ENCODE results near the gene NANOGP8. TPM values are rescaled to one million over a fixed set of nuclear protein-coding genes. Genes with fewer than 3 reads are reported as not detected.
"Not testable (repeated sequence)": the region's sequence is repeated elsewhere in the genome, so short reads cannot be mapped to it uniquely, and the experiment has no call there.

The NANOGP8 gene
- total RNA-seq, 3 donors from 2014 or later (not counting 1 experiment from before 2014, with no cell fraction given), result not detected

GRCh38 chr15:35087759-35088158 lies 2.7 kb upstream of the NANOGP8 start:
- Histone ChIP-seq H3K4me3 (ENCODE audit: low read length) (no peak overlapping the region), H3K9me3 (ENCODE audit: control insufficient read depth, insufficient read depth, low read length) (no peaks in the 10 kb centered on the region), H3K4me1 (ENCODE audit: control insufficient read depth, insufficient read depth, low read length) (no peaks in the 10 kb centered on the region), H3K27me3 (ENCODE audit: control insufficient read depth, insufficient read depth, low read length) (no peaks in the 10 kb centered on the region), H3K36me3 (ENCODE audit: control insufficient read depth, insufficient read depth, low read length) (no peaks in the 10 kb centered on the region), H3K27ac (ENCODE audit: low read length) (no peak overlapping the region)
- DNase-seq (no peak), ATAC-seq (no peak)
- Mint-ChIP-seq H3K9me3 (no peaks in the 10 kb centered on the region), H3K4me1 (no peaks in the 10 kb centered on the region), H3K4me3 (no peak overlapping the region), H3K36me3 (no peaks in the 10 kb centered on the region), H3K27ac (no peak overlapping the region), H3K27me3 (ENCODE audit: low read depth in 2 of 2) (peaks cover 0 to 3% of the 10 kb centered on the region in 2 donors)
- WGBS (ENCODE audit: insufficient coverage), result 90% methylated on average over 3 of the region's 3 CpGs
- intact Hi-C loops (cut with micrococcal nuclease), result no loop called here
- TF ChIP-seq CTCF (IDR thresholded peaks at IDR 0.05), result no peak

GRCh38 chr15:35082371-35083348 lies 2.4 kb downstream of the NANOGP8 start:
- 95% methylated on average over 34 of the region's 36 CpGs for WGBS (ENCODE audit: insufficient coverage)
- not testable (repeated sequence) for H3K27me3 Mint-ChIP-seq (ENCODE audit: low read depth in 2 of 2)

GRCh38 chr15:35081626-35082365 lies 3.3 kb downstream of the NANOGP8 start:
- intact Hi-C loops (cut with micrococcal nuclease); H3K9me3 Mint-ChIP-seq; H3K9me3 ChIP-seq (ENCODE audit: control insufficient read depth, insufficient read depth, low read length); H3K4me3 ChIP-seq (ENCODE audit: low read length); H3K36me3 Mint-ChIP-seq; H3K36me3 ChIP-seq (ENCODE audit: control insufficient read depth, insufficient read depth, low read length); H3K27me3 ChIP-seq (ENCODE audit: control insufficient read depth, insufficient read depth, low read length); H3K4me1 Mint-ChIP-seq; ATAC-seq; H3K4me3 Mint-ChIP-seq; H3K4me1 ChIP-seq (ENCODE audit: control insufficient read depth, insufficient read depth, low read length); H3K27ac ChIP-seq (ENCODE audit: low read length); H3K27ac Mint-ChIP-seq; H3K27me3 Mint-ChIP-seq (ENCODE audit: low read depth in 2 of 2); DNase-seq: not testable (repeated sequence)
- 94% methylated on average over 45 of the region's 45 CpGs for WGBS (ENCODE audit: insufficient coverage)

More at GRCh38 chr15:35082371-35083348, 2.4 kb downstream of the NANOGP8 start:
- H3K9me3 Mint-ChIP-seq; DNase-seq; H3K27me3 ChIP-seq (ENCODE audit: control insufficient read depth, insufficient read depth, low read length); H3K27ac Mint-ChIP-seq; H3K27ac ChIP-seq (ENCODE audit: low read length); H3K4me1 Mint-ChIP-seq; ATAC-seq; H3K4me3 Mint-ChIP-seq; H3K9me3 ChIP-seq (ENCODE audit: control insufficient read depth, insufficient read depth, low read length); H3K4me3 ChIP-seq (ENCODE audit: low read length); H3K4me1 ChIP-seq (ENCODE audit: control insufficient read depth, insufficient read depth, low read length); intact Hi-C loops (cut with micrococcal nuclease); H3K36me3 ChIP-seq (ENCODE audit: control insufficient read depth, insufficient read depth, low read length); H3K36me3 Mint-ChIP-seq: not testable (repeated sequence)

GRCh38 chr15:35080226-35080625 lies 4.9 kb downstream of the NANOGP8 start:
- DNase-seq (no peak), ATAC-seq (no peak)
- no peak for TF ChIP-seq CTCF (IDR thresholded peaks at IDR 0.05)
- Histone ChIP-seq H3K27me3 (ENCODE audit: control insufficient read depth, insufficient read depth, low read length) (no peaks in the 10 kb centered on the region), H3K9me3 (ENCODE audit: control insufficient read depth, insufficient read depth, low read length) (no peaks in the 10 kb centered on the region), H3K27ac (ENCODE audit: low read length) (no peak overlapping the region), H3K4me3 (ENCODE audit: low read length) (no peak overlapping the region), H3K36me3 (ENCODE audit: control insufficient read depth, insufficient read depth, low read length) (no peaks in the 10 kb centered on the region), H3K4me1 (ENCODE audit: control insufficient read depth, insufficient read depth, low read length) (no peaks in the 10 kb centered on the region)
- Mint-ChIP-seq H3K9me3 (no peaks in the 10 kb centered on the region), H3K27me3 (ENCODE audit: low read depth in 2 of 2) (peaks cover 0 to 4% of the 10 kb centered on the region in 2 donors), H3K4me1 (no peaks in the 10 kb centered on the region), H3K4me3 (no peak overlapping the region), H3K27ac (no peak overlapping the region), H3K36me3 (no peaks in the 10 kb centered on the region)
- intact Hi-C loops (cut with micrococcal nuclease), result no loop called here
- WGBS (ENCODE audit: insufficient coverage), result 45% methylated on average over 1 of the region's 2 CpGs

Measured in natural killer cell (primary cell).